Kidney capillary endothelial cell (primary cell): ENCODE data around the gene LRBA.

Source experiments
- DNase-seq: peaks from one replicate; pipeline ENCODE4 v3.0.0-alpha.2; 2018; ENCODE audit warnings: low spot score

LRBA gene

GRCh38 chr4:150805183-150806025, 209.7 kb downstream of the LRBA start:
- no peak for DNase-seq

GRCh38 chr4:150801833-150802232, 213.3 kb downstream of the LRBA start:
- DNase-seq, result no peak

GRCh38 chr4:150799207-150799606, 215.9 kb downstream of the LRBA start:
- DNase-seq, result no peak

GRCh38 chr4:150794706-150795105, 220.4 kb downstream of the LRBA start:
- no peak for DNase-seq

GRCh38 chr4:150789864-150790263, 225.2 kb downstream of the LRBA start:
- no peak for DNase-seq

GRCh38 chr4:150784939-150785338, 230.1 kb downstream of the LRBA start:
- no peak for DNase-seq

- DNase-seq, result no peak
Observed at GRCh38 chr4:150784305-150784704, 230.8 kb downstream of the LRBA start.

- no peak for DNase-seq
Observed at GRCh38 chr4:150782921-150783320, 232.2 kb downstream of the LRBA start.

- peak; percentile 3 for DNase-seq
Observed at GRCh38 chr4:150782311-150782710, 232.8 kb downstream of the LRBA start.

GRCh38 chr4:150781191-150781590, 233.9 kb downstream of the LRBA start:
- DNase-seq, result no peak

GRCh38 chr4:150779707-150780106, 235.4 kb downstream of the LRBA start:
- no peak for DNase-seq

- no peak for DNase-seq
Observed at GRCh38 chr4:150773729-150774449, 241.2 kb downstream of the LRBA start.

- DNase-seq, result no peak
Observed at GRCh38 chr4:150773032-150773431, 242.1 kb downstream of the LRBA start.

- DNase-seq, result no peak
Observed at GRCh38 chr4:150771382-150771781, 243.7 kb downstream of the LRBA start.

- DNase-seq, result no peak
Observed at GRCh38 chr4:150769845-150770244, 245.2 kb downstream of the LRBA start.

- DNase-seq, result peak; percentile 28
Observed at GRCh38 chr4:150769248-150769647, 245.8 kb downstream of the LRBA start.

- DNase-seq, result no peak
Observed at GRCh38 chr4:150768497-150768896, 246.6 kb downstream of the LRBA start.

- no peak for DNase-seq
Observed at GRCh38 chr4:150765216-150765615, 249.9 kb downstream of the LRBA start.

GRCh38 chr4:150751648-150752047, 263.4 kb downstream of the LRBA start:
- DNase-seq, result no peak

GRCh38 chr4:150750824-150751223, 264.3 kb downstream of the LRBA start:
- DNase-seq, result no peak

GRCh38 chr4:150746156-150746555, 268.9 kb downstream of the LRBA start:
- no peak for DNase-seq

- no peak for DNase-seq
Observed at GRCh38 chr4:150744570-150744969, 270.5 kb downstream of the LRBA start.

GRCh38 chr4:150743564-150744342, 271.3 kb downstream of the LRBA start:
- DNase-seq, result no peak
